Caco-2 (cell line): Measurements from ENCODE around the gene DEPDC5. TPM values are rescaled to one million over a fixed set of nuclear protein-coding genes. Genes with fewer than 3 reads are reported as not detected.

Experiments
- BruUV-seq: library from RNA; stranded (reverse); fragments of 400-500 nt; replicated peaks from 2 replicates; lab custom pipeline; 2021; lab: Mats Ljungman, UMichigan
- CTCF ChIA-PET: fragments of 300-600 bp; sonication (Branson Sonifier 250); formaldehyde crosslinking; loops from one replicate; lab custom pipeline; 2022; ENCODE audit warnings: antibody characterized with exemption; lab: Charles Lee
- POLR2A ChIA-PET: fragments of 300-600 bp; sonication (Branson Sonifier 250); formaldehyde crosslinking; loops from one replicate; lab custom pipeline; 2022; ENCODE audit warnings: antibody characterized with exemption; lab: Charles Lee
- DNase-seq, 2 experiments: peaks; one replicate each; pipeline versions ENCODE4 v3.0.0 to v3.0.0-alpha.2; 2020 to 2022
- H3K27me3 ChIP-seq: replicated peaks from 2 replicates; pipeline ENCODE4 v1.6.0; 2011; ENCODE audit warnings: low read length; ENCODE audit not compliant: control insufficient read depth, insufficient read depth
- H3K36me3 ChIP-seq: 2 replicates; pipeline ENCODE4 v1.5.1; 2011; ENCODE audit warnings: low read length; ENCODE audit not compliant: control insufficient read depth, insufficient read depth
- H3K4me1 ChIP-seq: fragments of 250-450 bp; sonication (Bioruptor Pico); 2 replicates; pipeline ENCODE4 v1.5.1; 2020; ENCODE audit warnings: mild to moderate bottlenecking
- H3K4me3 ChIP-seq: 2 replicates; pipeline ENCODE4 v1.5.1; 2011; ENCODE audit warnings: low read depth, mild to moderate bottlenecking, control low read depth, low read length
- H3K9me3 ChIP-seq: fragments of 250-450 bp; sonication (Bioruptor Pico); 2 replicates; pipeline ENCODE4 v1.5.1; 2020; ENCODE audit warnings: mild to moderate bottlenecking, moderate library complexity
- H3K27ac Mint-ChIP-seq: one replicate; pipeline ENCODE4 v1.8.0; 2022; ENCODE audit warnings: mixed read lengths; ENCODE audit not compliant: unreplicated experiment
- H3K27me3 Mint-ChIP-seq: one replicate; pipeline ENCODE4 v1.8.0; 2022; ENCODE audit warnings: mixed read lengths; ENCODE audit not compliant: insufficient read depth, unreplicated experiment
- H3K36me3 Mint-ChIP-seq: one replicate; pipeline ENCODE4 v1.8.0; 2022; ENCODE audit warnings: mild to moderate bottlenecking, mixed read lengths; ENCODE audit not compliant: insufficient read depth, unreplicated experiment
- H3K4me1 Mint-ChIP-seq: one replicate; pipeline ENCODE4 v1.8.0; 2022; ENCODE audit warnings: low read depth, mixed read lengths; ENCODE audit not compliant: unreplicated experiment
- H3K4me3 Mint-ChIP-seq: one replicate; pipeline ENCODE4 v1.8.0; 2022; ENCODE audit warnings: mild to moderate bottlenecking, moderate library complexity, mixed read lengths; ENCODE audit not compliant: unreplicated experiment
- H3K9me3 Mint-ChIP-seq: one replicate; pipeline ENCODE4 v1.8.0; 2022; ENCODE audit warnings: mixed read lengths; ENCODE audit not compliant: unreplicated experiment
- intact Hi-C: fragments of 100-400 bp; cut with micrococcal nuclease; formaldehyde crosslinking; loops from one replicate; pipeline ENCODE4 v1.10.0; 2022; ENCODE audit not compliant: unreplicated experiment
- total RNA-seq: library from RNA; stranded (reverse); gene quantifications from 2 replicates; pipeline ENCODE4 v1.2.3, GENCODE V29; 2022
- TF ChIP-seq, protein P1 (sequence below), 2 experiments: fragments of 200-600 bp in 1 of 2; IDR thresholded peaks; 1 replicate in 1 of 2; 2 replicates in 1 of 2; pipeline versions ENCODE4 v1.5.1 to v1.8.0; 2011 to 2022; ENCODE audit warnings: antibody characterized with exemption in 1 of 2, control low read depth in 1 of 2, inconsistent platforms in 1 of 2, low read depth in 1 of 2, low read length in 1 of 2, mild to moderate bottlenecking in 1 of 2, moderate library complexity in 1 of 2; ENCODE audit not compliant: insufficient read depth in 1 of 2, severe bottlenecking in 1 of 2, unreplicated experiment in 1 of 2

DEPDC5 gene
- total RNA-seq, 1 experiment from 2014 or later = 19.4 TPM

DNA sequence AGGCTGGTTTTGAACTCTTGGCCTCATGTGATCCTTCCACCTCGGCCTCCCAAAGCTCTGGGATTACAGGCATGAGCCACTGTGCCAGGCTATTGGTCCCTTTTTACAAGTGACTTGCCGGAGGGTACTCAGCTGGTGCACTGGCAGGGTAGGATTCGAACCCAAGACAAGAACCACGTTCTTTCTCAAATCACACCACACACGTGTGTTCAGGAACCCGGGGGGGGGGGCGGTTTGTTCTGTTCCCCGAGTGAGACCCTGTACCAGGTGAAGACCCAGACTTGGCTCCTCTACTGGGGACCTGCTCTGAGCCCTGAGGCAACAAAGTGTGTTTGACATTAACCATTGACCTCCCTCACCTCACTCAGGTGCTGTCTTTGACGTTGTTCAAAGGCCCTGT lies 186.7 kb downstream of the DEPDC5 start:
- Mint-ChIP-seq H3K36me3 (peaks cover 7% of the 10 kb centered on the region), H3K27me3 (no peaks in the 10 kb centered on the region), H3K4me1 (no peaks in the 10 kb centered on the region), H3K4me3 (no peak overlapping the region), H3K9me3 (no peaks in the 10 kb centered on the region), H3K27ac (no peak overlapping the region)
- H3K4me3 ChIP-seq = no peak overlapping the region
- no peak for DNase-seq
- BruUV-seq = no TSS peak
- no peaks in the 10 kb centered on the region for H3K4me1 ChIP-seq
- H3K36me3 ChIP-seq = no peaks in the 10 kb centered on the region
- intact Hi-C loops = no loop called here
- ChIA-PET POLR2A (no interaction called here), CTCF (no interaction called here)
- H3K9me3 ChIP-seq = no peaks in the 10 kb centered on the region
- H3K27me3 ChIP-seq = no peaks in the 10 kb centered on the region
- TF ChIP-seq, protein P1, sequence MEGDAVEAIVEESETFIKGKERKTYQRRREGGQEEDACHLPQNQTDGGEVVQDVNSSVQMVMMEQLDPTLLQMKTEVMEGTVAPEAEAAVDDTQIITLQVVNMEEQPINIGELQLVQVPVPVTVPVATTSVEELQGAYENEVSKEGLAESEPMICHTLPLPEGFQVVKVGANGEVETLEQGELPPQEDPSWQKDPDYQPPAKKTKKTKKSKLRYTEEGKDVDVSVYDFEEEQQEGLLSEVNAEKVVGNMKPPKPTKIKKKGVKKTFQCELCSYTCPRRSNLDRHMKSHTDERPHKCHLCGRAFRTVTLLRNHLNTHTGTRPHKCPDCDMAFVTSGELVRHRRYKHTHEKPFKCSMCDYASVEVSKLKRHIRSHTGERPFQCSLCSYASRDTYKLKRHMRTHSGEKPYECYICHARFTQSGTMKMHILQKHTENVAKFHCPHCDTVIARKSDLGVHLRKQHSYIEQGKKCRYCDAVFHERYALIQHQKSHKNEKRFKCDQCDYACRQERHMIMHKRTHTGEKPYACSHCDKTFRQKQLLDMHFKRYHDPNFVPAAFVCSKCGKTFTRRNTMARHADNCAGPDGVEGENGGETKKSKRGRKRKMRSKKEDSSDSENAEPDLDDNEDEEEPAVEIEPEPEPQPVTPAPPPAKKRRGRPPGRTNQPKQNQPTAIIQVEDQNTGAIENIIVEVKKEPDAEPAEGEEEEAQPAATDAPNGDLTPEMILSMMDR (IDR thresholded peaks at IDR 0.05; ENCODE audit: insufficient read depth in 1 of 2, low read depth in 1 of 2, low read length in 1 of 2, severe bottlenecking in 1 of 2, unreplicated experiment in 1 of 2) = no peak

DNA sequence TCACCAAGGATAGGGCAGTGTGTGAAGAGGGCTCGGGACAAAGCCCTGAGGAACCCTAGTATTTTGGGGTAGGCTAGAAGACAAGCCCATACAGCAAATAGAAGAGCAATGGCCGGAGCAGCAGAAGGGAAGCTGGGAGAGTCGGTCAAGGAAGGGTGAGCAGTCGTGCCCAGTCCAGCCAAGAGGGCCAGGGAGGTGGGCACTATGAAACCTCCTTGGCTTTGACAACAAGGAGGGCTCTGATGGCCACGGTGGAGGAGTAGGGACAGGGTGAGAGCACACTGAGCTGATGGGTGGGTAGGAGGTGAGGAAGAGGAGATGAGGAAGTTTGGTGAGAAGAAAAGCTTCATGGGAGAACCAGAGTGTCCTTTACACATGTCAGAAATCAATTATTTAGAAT lies 188.3 kb downstream of the DEPDC5 start:
- TF ChIP-seq, protein P1 (IDR thresholded peaks at IDR 0.05; ENCODE audit: insufficient read depth in 1 of 2, low read depth in 1 of 2, low read length in 1 of 2, severe bottlenecking in 1 of 2, unreplicated experiment in 1 of 2) = no peak
- CTCF ChIA-PET = no interaction called here
- intact Hi-C loops = no loop called here
- Mint-ChIP-seq H3K4me1 (no peaks in the 10 kb centered on the region), H3K27ac (no peak overlapping the region), H3K9me3 (no peaks in the 10 kb centered on the region), H3K4me3 (peak overlapping the region; percentile 7), H3K36me3 (peaks cover 9% of the 10 kb centered on the region), H3K27me3 (no peaks in the 10 kb centered on the region)
- no peaks in the 10 kb centered on the region for H3K36me3 ChIP-seq
- POLR2A ChIA-PET = interaction anchor here (0.6 kb wide), 1 partner anchor 142 kb away, joined by 3 read pairs; no protein-coding TSS in a partner anchor
- no peak overlapping the region for H3K4me3 ChIP-seq
- no peak for DNase-seq
- H3K9me3 ChIP-seq = no peaks in the 10 kb centered on the region
- H3K27me3 ChIP-seq = no peaks in the 10 kb centered on the region
- peaks cover 9% of the 10 kb centered on the region; the same call in 1 of the 2 replicates for H3K4me1 ChIP-seq
- BruUV-seq = no TSS peak

DNA sequence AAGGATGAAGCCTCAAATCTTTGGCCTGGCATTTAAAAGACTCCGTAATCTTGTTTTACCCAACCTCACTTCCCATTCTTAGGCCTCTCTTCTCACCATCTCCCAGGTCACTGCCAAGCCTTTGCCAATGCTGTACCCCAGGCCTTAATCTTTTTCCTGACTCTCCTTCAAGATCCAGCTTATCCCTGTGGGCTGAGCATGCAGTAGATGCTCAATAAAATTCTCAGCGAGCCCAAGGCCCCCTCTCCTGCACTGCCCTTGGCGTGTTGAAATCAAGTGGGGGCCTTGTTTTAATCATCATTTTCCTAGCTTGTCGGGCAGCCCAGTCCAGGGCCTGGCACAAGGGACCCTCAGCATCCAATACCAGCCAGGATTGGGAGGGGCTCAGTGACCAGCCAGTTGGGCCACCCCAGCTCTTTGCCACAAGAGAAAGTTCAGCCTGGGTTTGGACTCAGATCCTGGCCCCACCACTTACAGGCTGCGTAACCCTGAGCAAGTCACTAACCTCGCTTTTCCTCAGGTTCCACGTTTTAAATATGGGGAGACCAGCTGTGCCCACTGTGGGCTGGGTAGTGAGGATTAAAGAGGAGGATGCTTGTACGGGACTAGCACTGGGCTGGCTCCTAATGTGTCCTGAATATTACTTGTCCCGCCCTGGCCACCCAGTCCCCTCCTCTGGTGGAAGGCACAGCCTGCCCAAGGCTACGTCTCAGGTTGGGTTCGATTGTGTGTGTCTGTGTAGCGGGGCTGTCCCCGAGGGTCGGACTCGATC lies 189.6 kb downstream of the DEPDC5 start:
- intact Hi-C loops = no loop called here
- Histone ChIP-seq H3K4me1 (peaks cover 9% of the 10 kb centered on the region; the same call in 1 of the 2 replicates), H3K36me3 (peaks cover 2% of the 10 kb centered on the region; the same call in 1 of the 2 replicates), H3K4me3 (peak overlapping the region; percentile 88), H3K9me3 (no peaks in the 10 kb centered on the region), H3K27me3 (no peaks in the 10 kb centered on the region)
- CTCF ChIA-PET = no interaction called here
- TSS peak; percentile 72 for BruUV-seq
- Mint-ChIP-seq H3K4me1 (no peaks in the 10 kb centered on the region), H3K27me3 (no peaks in the 10 kb centered on the region), H3K9me3 (no peaks in the 10 kb centered on the region), H3K36me3 (peaks cover 22% of the 10 kb centered on the region), H3K27ac (peak overlapping the region; percentile 88), H3K4me3 (no peak overlapping the region)
- no peak for DNase-seq
- TF ChIP-seq, protein P1 (IDR thresholded peaks at IDR 0.05; ENCODE audit: insufficient read depth in 1 of 2, low read depth in 1 of 2, low read length in 1 of 2, severe bottlenecking in 1 of 2, unreplicated experiment in 1 of 2) = no peak
- POLR2A ChIA-PET = interaction anchor here (0.6 kb wide), 1 partner anchor 321 kb away, joined by 3 read pairs; no protein-coding TSS in a partner anchor
